ENCODE data around the gene LDLRAD3.

DNA sequence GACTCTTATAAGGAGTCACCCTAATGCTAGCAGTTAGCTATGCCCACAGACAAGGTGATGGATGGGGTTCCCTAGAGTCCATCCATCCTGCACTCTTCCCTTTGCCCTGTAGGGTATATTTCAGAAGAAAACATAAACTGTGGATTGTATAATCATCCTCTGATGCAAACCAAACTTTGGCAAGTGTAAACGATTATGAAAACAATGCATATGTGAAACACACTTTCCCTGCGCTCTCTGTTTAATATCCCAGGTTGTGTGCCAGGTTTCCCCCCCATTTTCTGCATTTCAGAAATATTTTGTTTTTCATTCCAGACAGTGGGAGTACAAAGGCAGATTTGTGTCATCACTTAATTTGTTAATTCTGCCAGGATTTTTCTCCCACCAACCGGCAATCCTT is 110.0 kb downstream of the LDLRAD3 start:
- TF ChIP-seq, protein P1, sequence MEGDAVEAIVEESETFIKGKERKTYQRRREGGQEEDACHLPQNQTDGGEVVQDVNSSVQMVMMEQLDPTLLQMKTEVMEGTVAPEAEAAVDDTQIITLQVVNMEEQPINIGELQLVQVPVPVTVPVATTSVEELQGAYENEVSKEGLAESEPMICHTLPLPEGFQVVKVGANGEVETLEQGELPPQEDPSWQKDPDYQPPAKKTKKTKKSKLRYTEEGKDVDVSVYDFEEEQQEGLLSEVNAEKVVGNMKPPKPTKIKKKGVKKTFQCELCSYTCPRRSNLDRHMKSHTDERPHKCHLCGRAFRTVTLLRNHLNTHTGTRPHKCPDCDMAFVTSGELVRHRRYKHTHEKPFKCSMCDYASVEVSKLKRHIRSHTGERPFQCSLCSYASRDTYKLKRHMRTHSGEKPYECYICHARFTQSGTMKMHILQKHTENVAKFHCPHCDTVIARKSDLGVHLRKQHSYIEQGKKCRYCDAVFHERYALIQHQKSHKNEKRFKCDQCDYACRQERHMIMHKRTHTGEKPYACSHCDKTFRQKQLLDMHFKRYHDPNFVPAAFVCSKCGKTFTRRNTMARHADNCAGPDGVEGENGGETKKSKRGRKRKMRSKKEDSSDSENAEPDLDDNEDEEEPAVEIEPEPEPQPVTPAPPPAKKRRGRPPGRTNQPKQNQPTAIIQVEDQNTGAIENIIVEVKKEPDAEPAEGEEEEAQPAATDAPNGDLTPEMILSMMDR (IDR thresholded peaks at IDR 0.05; ENCODE audit: borderline replicate concordance, extremely low read depth, low read length, poor library complexity, severe bottlenecking) = no peak
- TF ChIP-seq EZH2 (IDR thresholded peaks at IDR 0.05; ENCODE audit: borderline replicate concordance, low read depth, low read length, severe bottlenecking) = no peak

Data from DND-41 (cell line).